Tibial artery (tissue), 4 donors: ENCODE results near the gene TRDMT1.
A peak's percentile ranks its signal among the peaks of the same experiment; 100 is the strongest.

Experiments used
- DNase-seq, 2 donors: peaks; one replicate each; pipeline ENCODE4 v3.0.0-alpha.2; 2019
- H3K27ac ChIP-seq, 2 donors: fragments of 200-600 bp; sonication (generic) in 1 of 2; 1 replicate in 1 of 2; 2 replicates in 1 of 2; pipeline ENCODE4 v1.5.1; 2018 to 2019; ENCODE audit warnings: mild to moderate bottlenecking in 1 of 2
- H3K27me3 ChIP-seq, 2 donors: fragments of 200-600 bp; sonication (generic) in 1 of 2; one replicate each; pipeline versions ENCODE4 v1.5.1 to v1.6.0; 2016 to 2019
- H3K36me3 ChIP-seq, 3 donors: fragments of 200-600 bp; sonication (generic) in 2 of 3; one replicate each; pipeline ENCODE4 v1.5.1; 2016 to 2019; ENCODE audit warnings: mild to moderate bottlenecking in 2 of 3
- H3K4me1 ChIP-seq, 4 donors: fragments of 200-600 bp; sonication (generic) in 2 of 4; 1 replicate in 3 of 4; 2 replicates in 1 of 4; pipeline ENCODE4 v1.5.1; 2016 to 2019
- H3K4me3 ChIP-seq, 2 donors: fragments of 200-600 bp; sonication (generic) in 1 of 2; 1 replicate in 1 of 2; 2 replicates in 1 of 2; pipeline ENCODE4 v1.5.1; 2018 to 2019; ENCODE audit warnings: mild to moderate bottlenecking in 2 of 2
- H3K9me3 ChIP-seq, 3 donors: fragments of 200-600 bp; sonication (generic) in 1 of 3; one replicate each; pipeline ENCODE4 v1.5.1; 2016 to 2019
- CTCF ChIP-seq, 2 experiments: fragments of 200-600 bp in 1 of 2; fragments of 450-650 bp in 1 of 2; IDR thresholded peaks; one replicate each; pipeline ENCODE4 v1.5.1; 2017 to 2019; ENCODE audit warnings: antibody characterized with exemption in 2 of 2, mild to moderate bottlenecking in 1 of 2, moderate library complexity in 1 of 2
- intact Hi-C: fragments of 100-400 bp; cut with DNase I; formaldehyde crosslinking; loops from one replicate; pipeline ENCODE4 v1.15.0; 2023; ENCODE audit warnings: low total_unique reads

Gene TRDMT1

GRCh38 chr10:17128261-17128660 is 73.2 kb downstream of the TRDMT1 start:
- peak in 1 of 2 donors; percentile 29 for DNase-seq
- intact Hi-C loops = no loop called here
- Histone ChIP-seq H3K4me3 (no peak overlapping the region), H3K4me1 (no peaks in the 10 kb centered on the region), H3K36me3 (no peaks in the 10 kb centered on the region), H3K27me3 (no peaks in the 10 kb centered on the region), H3K27ac (no peak overlapping the region), H3K9me3 (no peaks in the 10 kb centered on the region)
- no peak for TF ChIP-seq CTCF (IDR thresholded peaks at IDR 0.05)

- no peak overlapping the region for H3K27ac ChIP-seq
- DNase-seq = no peak
These were observed 75.1 kb downstream of the TRDMT1 start for GRCh38 chr10:17126327-17126726.

DNA sequence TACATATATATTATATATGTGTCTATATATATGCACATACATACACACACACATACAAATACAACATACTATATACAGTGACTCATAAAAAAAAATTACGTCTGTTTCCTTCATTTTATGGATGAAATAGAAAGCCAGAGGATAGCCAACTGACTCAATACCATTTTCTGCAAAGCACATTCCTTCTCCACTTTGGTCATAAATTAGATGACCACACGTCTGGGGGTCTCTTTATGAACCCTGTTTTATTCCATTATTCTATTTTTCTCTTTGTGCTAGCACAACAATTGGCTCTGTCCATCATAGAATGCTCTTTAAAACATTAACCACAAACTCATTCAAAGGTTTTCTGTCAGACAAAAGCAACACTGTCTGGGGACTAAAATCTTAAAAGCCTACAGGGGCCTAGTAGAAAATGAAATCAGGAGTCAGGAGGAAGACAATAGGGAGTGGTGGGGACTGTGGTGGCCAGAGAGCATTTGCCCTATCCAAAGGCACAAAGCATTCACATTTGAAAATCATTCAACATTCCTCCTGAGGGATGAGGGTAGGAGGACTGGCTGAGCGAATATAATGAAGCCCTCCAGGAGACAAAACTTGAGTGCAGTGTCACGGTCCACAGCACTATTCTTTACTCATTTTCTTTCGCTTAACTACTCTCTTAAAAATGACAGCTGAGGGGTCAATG is 76.1 kb downstream of the TRDMT1 start:
- intact Hi-C loops = no loop called here
- no peak for TF ChIP-seq CTCF (IDR thresholded peaks at IDR 0.05)
- Histone ChIP-seq H3K4me3 (no peak overlapping the region), H3K4me1 (no peaks in the 10 kb centered on the region), H3K27ac (no peak overlapping the region), H3K36me3 (no peaks in the 10 kb centered on the region), H3K27me3 (no peaks in the 10 kb centered on the region), H3K9me3 (no peaks in the 10 kb centered on the region)
- no peak for DNase-seq

More at GRCh38 chr10:17126327-17126726, 75.1 kb downstream of the TRDMT1 start:
- H3K4me3 ChIP-seq = no peak overlapping the region
- H3K4me1 ChIP-seq = no peaks in the 10 kb centered on the region
- no peaks in the 10 kb centered on the region for H3K27me3 ChIP-seq
- no peaks in the 10 kb centered on the region for H3K9me3 ChIP-seq
- TF ChIP-seq CTCF (IDR thresholded peaks at IDR 0.05) = no peak
- intact Hi-C loops = no loop called here
- H3K36me3 ChIP-seq = no peaks in the 10 kb centered on the region

DNA sequence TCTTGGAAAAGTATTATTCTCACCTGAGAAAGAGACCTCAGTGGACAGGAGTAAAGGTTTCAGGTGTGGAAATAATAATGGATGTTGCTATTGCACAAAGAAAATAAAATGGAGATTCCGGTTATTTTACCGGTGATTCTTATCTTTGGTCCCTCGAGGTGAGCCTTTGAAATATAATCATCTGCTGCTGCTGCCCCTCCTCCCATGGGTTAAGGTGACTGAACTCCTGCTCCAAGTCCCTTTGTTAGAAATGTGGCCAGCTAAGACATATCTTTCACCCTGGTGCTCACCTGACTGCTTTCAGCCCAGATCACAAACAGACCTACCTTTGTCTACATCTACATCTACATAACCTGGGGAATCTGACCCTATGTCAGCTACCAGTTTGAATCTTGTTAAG is 77.5 kb downstream of the TRDMT1 start:
- Histone ChIP-seq H3K36me3 (no peaks in the 10 kb centered on the region), H3K4me3 (no peak overlapping the region), H3K27me3 (no peaks in the 10 kb centered on the region), H3K27ac (no peak overlapping the region), H3K4me1 (no peaks in the 10 kb centered on the region), H3K9me3 (no peaks in the 10 kb centered on the region)
- DNase-seq = no peak
- intact Hi-C loops = no loop called here
- TF ChIP-seq CTCF (IDR thresholded peaks at IDR 0.05) = no peak

GRCh38 chr10:17122726-17123661 is 78.5 kb downstream of the TRDMT1 start:
- Histone ChIP-seq H3K36me3 (no peaks in the 10 kb centered on the region), H3K27ac (no peak overlapping the region)
- intact Hi-C loops = no loop called here

More at GRCh38 chr10:17122726-17123661, 78.5 kb downstream of the TRDMT1 start:
- no peaks in the 10 kb centered on the region for H3K9me3 ChIP-seq
- H3K27me3 ChIP-seq = no peaks in the 10 kb centered on the region
- no peak for DNase-seq
- H3K4me3 ChIP-seq = no peak overlapping the region
- TF ChIP-seq CTCF (IDR thresholded peaks at IDR 0.05) = no peak
- no peaks in the 10 kb centered on the region for H3K4me1 ChIP-seq
